Endothelial cell of umbilical vein (primary cell): ENCODE data around the gene TBK1. TPM values are rescaled to one million over a fixed set of nuclear protein-coding genes. Genes with fewer than 3 reads are reported as not detected.

Experiments used
- BruUV-seq: library from RNA; stranded (reverse); fragments of 400-500 nt; replicated peaks from 2 replicates; lab custom pipeline; 2021; lab: Mats Ljungman, UMichigan
- CTCF ChIA-PET: fragments of 300-600, 350-600 bp; sonication (Branson Sonifier 250); formaldehyde crosslinking; loops from one replicate; lab custom pipeline; 2021; ENCODE audit warnings: antibody characterized with exemption, inconsistent platforms; lab: Charles Lee
- POLR2A ChIA-PET: fragments of 300-600, 350-600 bp; sonication (Branson Sonifier 250); formaldehyde crosslinking; loops from one replicate; lab custom pipeline; 2021; ENCODE audit warnings: antibody characterized with exemption, inconsistent platforms; lab: Charles Lee
- DNase-seq: peaks from one replicate; pipeline ENCODE4 v3.0.0-alpha.2; 2011; ENCODE audit warnings: low read depth, low spot score
- FAIRE-seq: peaks from 2 replicates; lab custom pipeline; 2011; peaks lifted over from hg19 to GRCh38; lab: Jason Lieb, UNC
- H2AFZ ChIP-seq: 2 replicates; pipeline ENCODE4 v1.6.0; 2012; ENCODE audit warnings: low read depth, low read length, control low read depth, inconsistent platforms
- H3K27ac ChIP-seq: 2 replicates; pipeline ENCODE4 v1.5.1; 2011; ENCODE audit warnings: low read depth, mild to moderate bottlenecking, control low read depth, low read length, moderate library complexity; ENCODE audit not compliant: insufficient read depth
- H3K27me3 ChIP-seq, 2 experiments: 2 replicates each; pipeline versions ENCODE4 v1.6.0 to v1.6.1; 2011; ENCODE audit warnings: low read length in 2 of 2, mixed read lengths in 1 of 2; ENCODE audit not compliant: control insufficient read depth in 2 of 2, insufficient read depth in 2 of 2
- H3K36me3 ChIP-seq, 2 experiments: 2 replicates in 1 of 2; 3 replicates in 1 of 2; pipeline ENCODE4 v1.5.1; 2011; ENCODE audit warnings: low read length in 2 of 2, mild to moderate bottlenecking in 1 of 2, moderate library complexity in 1 of 2; ENCODE audit not compliant: control insufficient read depth in 2 of 2, insufficient read depth in 2 of 2; ENCODE audit errors: extremely low read depth in 1 of 2
- H3K4me1 ChIP-seq: 3 replicates; pipeline ENCODE4 v1.5.1; 2011; ENCODE audit warnings: mild to moderate bottlenecking, low read length; ENCODE audit not compliant: control insufficient read depth, insufficient read depth; ENCODE audit errors: extremely low read depth
- H3K4me2 ChIP-seq: 2 replicates; pipeline ENCODE4 v1.6.1; 2011; ENCODE audit warnings: low read length, control low read depth, mixed read lengths; ENCODE audit not compliant: insufficient read depth
- H3K4me3 ChIP-seq, 3 experiments: fragments of 200-600 bp in 1 of 3; sonication (generic), shearing (Covaris generic) in 1 of 3; replicated peaks in 1 of 3; 2 replicates each; pipeline ENCODE4 v1.5.1; 2011 to 2016; ENCODE audit warnings: control low read depth in 3 of 3, low read length in 3 of 3, mild to moderate bottlenecking in 2 of 3, inconsistent platforms in 1 of 3, low read depth in 1 of 3, moderate library complexity in 1 of 3; ENCODE audit not compliant: insufficient read depth in 1 of 3
- H3K79me2 ChIP-seq: 2 replicates; pipeline ENCODE4 v1.6.0; 2012; ENCODE audit warnings: low read length, inconsistent platforms; ENCODE audit not compliant: control insufficient read depth, insufficient read depth
- H3K9ac ChIP-seq: replicated peaks from 2 replicates; pipeline ENCODE3; 2011; ENCODE audit warnings: low read length, control low read depth; ENCODE audit not compliant: insufficient read depth; ENCODE audit errors: extremely low read depth
- H3K9me1 ChIP-seq: replicated peaks from 3 replicates; pipeline ENCODE4 v1.6.0; 2011; ENCODE audit warnings: mild to moderate bottlenecking, low read length; ENCODE audit not compliant: control insufficient read depth, insufficient read depth; ENCODE audit errors: extremely low read depth
- H3K9me3 ChIP-seq: replicated peaks from 2 replicates; pipeline ENCODE4 v1.5.1; 2012; ENCODE audit warnings: low read length, inconsistent platforms; ENCODE audit not compliant: control insufficient read depth, insufficient read depth
- H4K20me1 ChIP-seq: replicated peaks from 2 replicates; pipeline ENCODE3; 2011; ENCODE audit warnings: mild to moderate bottlenecking, low read length; ENCODE audit not compliant: control insufficient read depth, insufficient read depth; ENCODE audit errors: extremely low read depth
- CTCF ChIP-seq, 2 donors: IDR thresholded peaks; 1 replicate in 1 of 2; 2 replicates in 1 of 2; pipeline ENCODE4 v1.5.1; 2011; ENCODE audit warnings: low read length in 2 of 2, mild to moderate bottlenecking in 2 of 2, moderate library complexity in 2 of 2, control low read depth in 1 of 2, inconsistent platforms in 1 of 2, low read depth in 1 of 2; ENCODE audit not compliant: insufficient read depth in 1 of 2; ENCODE audit errors: extremely low read depth in 1 of 2
- EZH2 ChIP-seq: IDR thresholded peaks from 2 replicates; pipeline ENCODE4 v1.6.1; 2012; ENCODE audit warnings: borderline replicate concordance, low read depth, mild to moderate bottlenecking, moderate library complexity, low read length, inconsistent platforms; ENCODE audit not compliant: severe bottlenecking
- FOS ChIP-seq: IDR thresholded peaks from 2 replicates; pipeline ENCODE4 v1.6.1; 2011; ENCODE audit warnings: mild to moderate bottlenecking, low read length, moderate library complexity, borderline replicate concordance; ENCODE audit not compliant: insufficient read depth
- GATA2 ChIP-seq: IDR thresholded peaks from 2 replicates; pipeline ENCODE4 v1.7.0; 2011; ENCODE audit warnings: low read depth, mild to moderate bottlenecking, moderate library complexity, mixed read lengths, low read length; ENCODE audit not compliant: insufficient read length, insufficient read depth
- JUN ChIP-seq: IDR thresholded peaks from 2 replicates; pipeline ENCODE4 v1.6.1; 2011; ENCODE audit warnings: borderline replicate concordance, low read depth; ENCODE audit not compliant: insufficient read length, insufficient read depth
- MAX ChIP-seq: IDR thresholded peaks from 2 replicates; pipeline ENCODE4 v1.6.1; 2011; ENCODE audit not compliant: insufficient read depth, insufficient read length
- MYC ChIP-seq: IDR thresholded peaks from one replicate; pipeline ENCODE4 v1.6.1; 2011; ENCODE audit warnings: mild to moderate bottlenecking, low read depth, low read length
- POLR2A ChIP-seq: IDR thresholded peaks from 2 replicates; pipeline ENCODE4 v1.6.1; 2012; ENCODE audit warnings: low read depth, mild to moderate bottlenecking, control low read depth, low read length
- POLR2AphosphoS5 ChIP-seq: IDR thresholded peaks from 2 replicates; pipeline ENCODE4 v1.6.1; 2012; ENCODE audit warnings: low read depth, mild to moderate bottlenecking, control low read depth, low read length, moderate library complexity; ENCODE audit not compliant: insufficient read depth
- dilution Hi-C: fragments of 300-500 bp; cut with MboI; formaldehyde crosslinking; loops from one replicate; pipeline ENCODE4 v1.15.0; 2019; ENCODE audit warnings: low sequenced_read_pairs; ENCODE audit not compliant: extremely low pct_ligation_motif_present
- intact Hi-C: fragments of 100-400 bp; cut with micrococcal nuclease; formaldehyde crosslinking; loops from one replicate; pipeline ENCODE4 v1.10.0; 2022
- polyA plus RNA-seq, 4 experiments: library from polyadenylated mRNA; depleted of rRNA in 3 of 4; stranded (reverse) in 3 of 4; unstranded in 1 of 4; fragments of >200 nt; gene quantifications; 2 replicates each; pipeline versions ENCODE4 v1.2.1 to v1.2.3, GENCODE V29; 2011 to 2012; ENCODE audit warnings: missing spikeins in 1 of 4
- total RNA-seq: library from RNA; stranded (reverse); gene quantifications from 2 replicates; pipeline ENCODE4 v1.2.3, GENCODE V29; 2021

The TBK1 gene
- total and polyA plus RNA-seq, 2 donors (not counting 3 experiments of a cell fraction or from before 2014, with no cell fraction given): 8.0 to 28.9 TPM

- H3K27me3 ChIP-seq: no peaks in the 10 kb centered on the region
- H3K36me3 ChIP-seq: peaks cover 10 to 26% of the 10 kb centered on the region in 2 experiments
- intact Hi-C loops: no loop called here
- no peak overlapping the region for H2AFZ ChIP-seq
- H3K9me3 ChIP-seq: no peaks in the 10 kb centered on the region
- no peaks in the 10 kb centered on the region for H3K4me1 ChIP-seq
- DNase-seq: no peak
- H3K9ac ChIP-seq: no peak overlapping the region
- no peak overlapping the region for H3K27ac ChIP-seq
- no peaks in the 10 kb centered on the region for H4K20me1 ChIP-seq
- H3K79me2 ChIP-seq: peaks cover 7% of the 10 kb centered on the region
- no peak for TF ChIP-seq MAX
- H3K4me2 ChIP-seq: no peak overlapping the region
- dilution Hi-C loops: no loop called here
- POLR2A ChIA-PET: no interaction called here
- CTCF ChIA-PET: interaction anchor here (2.5 kb wide), 1 partner anchor 9 kb away, joined by 8 read pairs; no protein-coding TSS in a partner anchor
- FAIRE-seq: no peak
- H3K4me3 ChIP-seq: no peak overlapping the region
- BruUV-seq: no TSS peak
- no peaks in the 10 kb centered on the region for H3K9me1 ChIP-seq
These were observed 14.3 kb downstream of the TBK1 start for GRCh38 chr12:64466178-64466577.

GRCh38 chr12:64468966-64469365, 17.0 kb downstream of the TBK1 start:
- Histone ChIP-seq H3K4me2 (no peak overlapping the region), H3K27ac (no peak overlapping the region), H3K9me3 (no peaks in the 10 kb centered on the region), H3K4me3 (no peak overlapping the region), H3K36me3 (peaks cover 19 to 25% of the 10 kb centered on the region in 2 experiments), H3K9me1 (no peaks in the 10 kb centered on the region), H3K9ac (no peak overlapping the region), H2AFZ (no peak overlapping the region), H3K79me2 (peaks cover 3% of the 10 kb centered on the region), H4K20me1 (no peaks in the 10 kb centered on the region), H3K4me1 (no peaks in the 10 kb centered on the region), H3K27me3 (no peaks in the 10 kb centered on the region)
- ChIA-PET CTCF (interaction anchor here (0.6 to 1.3 kb wide), 3 partner anchors 12 to 31 kb away, joined by 3 to 4 read pairs (median 3); no protein-coding TSS in a partner anchor), POLR2A (interaction anchor here (0.9 kb wide), 1 partner anchor 12 kb away, joined by 4 read pairs; no protein-coding TSS in a partner anchor)
- TF ChIP-seq CTCF (IDR thresholded peaks at IDR 0.05; ENCODE audit: extremely low read depth in 1 of 2, insufficient read depth in 1 of 2, low read depth in 1 of 2, low read length in 2 of 2) (no peak), FOS (no peak), JUN (no peak), GATA2 (no peak), POLR2AphosphoS5 (no peak), MYC (no peak), POLR2A (peak; percentile 8), EZH2 (no peak), MAX (no peak)
- no peak for DNase-seq
- intact Hi-C loops: no loop called here
- FAIRE-seq: no peak
- no TSS peak for BruUV-seq
- dilution Hi-C loops: no loop called here
